Stomach (tissue), 9 donors: ENCODE measurements around the gene FGD3. TPM values are rescaled to one million over a fixed set of nuclear protein-coding genes. Genes with fewer than 3 reads are reported as not detected.
A peak's percentile ranks its signal among the peaks of the same experiment; 100 is the strongest.

ENCODE experiments used
- DNase-seq, 2 donors: peaks; one replicate each; pipeline versions ENCODE4 v3.0.0 to v3.0.0-alpha.2; 2013 to 2019
- H3K27ac ChIP-seq, 5 donors: fragments of 200-600 bp in 4 of 5; sonication (generic) in 4 of 5; one replicate each; pipeline ENCODE4 v1.5.1; 2013 to 2019; ENCODE audit warnings: mild to moderate bottlenecking in 1 of 5, moderate library complexity in 1 of 5
- H3K27me3 ChIP-seq, 3 donors: fragments of 200-600 bp; sonication (generic); one replicate each; pipeline ENCODE4 v1.5.1; 2017 to 2019; ENCODE audit warnings: mixed run types in 1 of 3
- H3K36me3 ChIP-seq, 4 donors: fragments of 200-600 bp; sonication (generic); 1 replicate in 3 of 4; 2 replicates in 1 of 4; pipeline ENCODE4 v1.5.1; 2016 to 2019
- H3K4me1 ChIP-seq, 4 donors: fragments of 200-600 bp; sonication (generic); one replicate each; pipeline ENCODE4 v1.5.1; 2016 to 2019
- H3K4me3 ChIP-seq, 4 donors: fragments of 200-600 bp; sonication (generic) in 3 of 4; one replicate each; pipeline ENCODE4 v1.5.1; 2016 to 2019; ENCODE audit warnings: mild to moderate bottlenecking in 1 of 4
- H3K9me3 ChIP-seq, 4 donors: fragments of 200-600 bp; sonication (generic); one replicate each; pipeline ENCODE4 v1.5.1; 2016 to 2019
- CTCF ChIP-seq, 7 experiments: fragments of 450-650 bp in 4 of 7; fragments of 200-600 bp in 3 of 7; sonication (generic) in 3 of 7; IDR thresholded peaks; one replicate each; pipeline ENCODE4 v1.5.1; 2016 to 2019; ENCODE audit warnings: antibody characterized with exemption in 7 of 7, control low read depth in 2 of 7, mild to moderate bottlenecking in 1 of 7
- EP300 ChIP-seq: sonication (generic); formaldehyde crosslinking; IDR thresholded peaks from one replicate; pipeline ENCODE4 v1.6.1; 2017; ENCODE audit warnings: antibody characterized with exemption
- POLR2A ChIP-seq, 4 donors: fragments of 450-650 bp; IDR thresholded peaks; one replicate each; pipeline ENCODE4 v1.6.1; 2016; ENCODE audit warnings: antibody characterized with exemption in 4 of 4, control low read depth in 2 of 4, mild to moderate bottlenecking in 1 of 4, moderate library complexity in 1 of 4
- POLR2AphosphoS5 ChIP-seq, 3 donors: sonication (generic); formaldehyde crosslinking; IDR thresholded peaks; one replicate each; pipeline ENCODE4 v1.6.1; 2016; ENCODE audit warnings: antibody characterized with exemption in 3 of 3
- WGBS, 5 donors: extraction: QIAGEN DNeasy Blood & Tissue Kit in 3 of 5; methylation state at CpG; one replicate each; pipeline versions ENCODE4 v1.1.5 to v1.1.7; 2013 to 2018; 5-methylcytosine and 5-hydroxymethylcytosine counted together
- intact Hi-C: fragments of 100-400 bp; cut with DNase I; formaldehyde crosslinking; loops from one replicate; pipeline ENCODE4 v1.15.1; 2023; ENCODE audit warnings: low total_unique reads
- polyA plus RNA-seq, 3 donors: library from polyadenylated mRNA; stranded (reverse); fragments of 200-250 nt; gene quantifications; one replicate each; pipeline ENCODE4 v1.2.3, GENCODE V29; 2013
- total RNA-seq, 5 donors: library from RNA; depleted of rRNA; stranded (reverse); fragments of >200 nt; gene quantifications; one replicate each; pipeline versions ENCODE4 v1.1.0 to v1.2.3, GENCODE V29; 2014 to 2016
- donor health status: healthy with polysubstance abuse.
- donor health status: Bipolar disorder and iron deficiency.
- donor health status: healthy.

The FGD3 gene
- total and polyA plus RNA-seq, 8 donors, result 1.7 to 8.8 (median 2.4) TPM

DNA sequence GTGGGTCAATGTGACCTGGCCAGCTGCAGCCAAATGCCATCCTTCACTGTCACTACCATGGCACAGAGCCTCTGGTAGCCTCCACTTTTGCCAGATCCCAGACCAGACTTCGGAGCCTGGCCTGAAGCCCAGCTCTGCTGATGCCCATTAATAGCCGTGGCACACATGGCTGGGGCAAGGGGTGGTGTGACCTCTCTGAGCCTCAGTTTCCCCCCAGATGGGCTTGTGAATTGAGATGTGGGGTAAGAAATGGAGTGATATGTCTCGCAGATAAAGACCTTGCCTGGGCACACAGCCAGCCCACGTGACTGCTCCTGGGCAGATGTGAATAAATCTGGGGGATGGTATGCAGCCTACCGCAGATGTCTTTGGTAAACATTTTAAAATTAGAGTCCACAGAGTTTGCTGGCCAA, 125.1 kb downstream of the FGD3 start:
- Histone ChIP-seq H3K36me3 (no peaks in the 10 kb centered on the region), H3K9me3 (no peaks in the 10 kb centered on the region), H3K4me3 (no peak overlapping the region), H3K27me3 (no peaks in the 10 kb centered on the region), H3K4me1 (peaks cover 10 to 25% (median 15%) of the 10 kb centered on the region in 4 donors), H3K27ac (peak overlapping the region in 2 of 5 donors; percentile 2 to 50)
- no peak for TF ChIP-seq POLR2A (IDR thresholded peaks at IDR 0.05)
- TF ChIP-seq POLR2AphosphoS5 (IDR thresholded peaks at IDR 0.05), result no peak
- no peak for TF ChIP-seq EP300
- TF ChIP-seq CTCF (IDR thresholded peaks at IDR 0.05), result no peak
- peak in 1 of 2 donors; percentile 74 for DNase-seq
- whole genome bisulfite sequencing, 5 donors, result 13 to 32% (median 21%) methylated on average over 4 to 5 of the region's 5 CpGs
- intact Hi-C loops, result no loop called here

DNA sequence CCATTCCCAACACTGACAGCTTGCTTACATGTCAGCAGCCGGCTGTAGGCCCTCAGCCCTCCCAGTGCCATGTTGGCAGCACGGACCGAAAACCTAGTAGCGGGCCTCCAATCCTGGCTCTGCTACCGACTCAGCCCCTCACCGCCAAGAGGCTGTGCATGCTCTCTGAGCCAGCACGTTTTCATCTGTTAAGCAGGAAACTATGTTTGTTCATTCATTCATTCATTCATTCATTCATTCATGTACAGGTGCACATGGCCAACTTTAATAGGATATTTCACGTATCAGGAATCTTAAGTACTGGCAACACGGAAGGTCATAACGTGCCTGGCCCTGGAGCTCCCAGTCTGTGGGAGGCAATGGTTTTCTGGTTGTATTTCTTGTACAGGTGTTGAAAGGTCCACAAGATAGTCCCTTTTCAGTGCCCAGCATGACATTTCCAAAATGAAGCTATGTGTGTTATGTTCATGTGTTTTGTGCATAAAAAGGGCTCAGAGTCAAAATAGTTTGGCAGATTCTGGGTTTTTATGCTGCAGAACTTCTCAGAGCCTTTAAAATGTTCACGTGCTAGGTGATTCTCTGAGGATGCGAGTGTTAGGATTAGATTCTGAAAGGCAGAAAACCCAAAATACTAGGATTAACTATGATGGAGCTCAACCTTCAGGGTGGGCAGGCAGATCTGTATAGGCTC, 128.9 kb downstream of the FGD3 start:
- 91 to 96% (median 93%) methylated on average over 11 to 12 of the region's 12 CpGs for WGBS, 5 donors
- Histone ChIP-seq H3K36me3 (no peaks in the 10 kb centered on the region), H3K4me1 (peaks cover 10 to 24% (median 15%) of the 10 kb centered on the region in 4 donors), H3K27ac (no peak overlapping the region), H3K9me3 (no peaks in the 10 kb centered on the region), H3K4me3 (no peak overlapping the region), H3K27me3 (no peaks in the 10 kb centered on the region)
- DNase-seq, result no peak
- intact Hi-C loops, result no loop called here
- no peak for TF ChIP-seq EP300
- TF ChIP-seq POLR2A (IDR thresholded peaks at IDR 0.05), result no peak
- TF ChIP-seq POLR2AphosphoS5 (IDR thresholded peaks at IDR 0.05), result no peak
- TF ChIP-seq CTCF (IDR thresholded peaks at IDR 0.05), result no peak

GRCh38 chr9:93076792-93077128, 129.4 kb downstream of the FGD3 start:
- Histone ChIP-seq H3K27me3 (no peaks in the 10 kb centered on the region), H3K36me3 (no peaks in the 10 kb centered on the region), H3K4me1 (peaks cover 8 to 18% (median 11%) of the 10 kb centered on the region in 4 donors), H3K4me3 (no peak overlapping the region), H3K9me3 (no peaks in the 10 kb centered on the region), H3K27ac (no peak overlapping the region)
- intact Hi-C loops, result no loop called here
- TF ChIP-seq POLR2AphosphoS5 (IDR thresholded peaks at IDR 0.05), result no peak
- TF ChIP-seq CTCF (IDR thresholded peaks at IDR 0.05), result no peak
- no peak for TF ChIP-seq EP300
- no peak for TF ChIP-seq POLR2A (IDR thresholded peaks at IDR 0.05)
- DNase-seq, result no peak
- WGBS, 5 donors, result 86 to 99% (median 98%) methylated on average over 2 of the region's 2 CpGs

DNA sequence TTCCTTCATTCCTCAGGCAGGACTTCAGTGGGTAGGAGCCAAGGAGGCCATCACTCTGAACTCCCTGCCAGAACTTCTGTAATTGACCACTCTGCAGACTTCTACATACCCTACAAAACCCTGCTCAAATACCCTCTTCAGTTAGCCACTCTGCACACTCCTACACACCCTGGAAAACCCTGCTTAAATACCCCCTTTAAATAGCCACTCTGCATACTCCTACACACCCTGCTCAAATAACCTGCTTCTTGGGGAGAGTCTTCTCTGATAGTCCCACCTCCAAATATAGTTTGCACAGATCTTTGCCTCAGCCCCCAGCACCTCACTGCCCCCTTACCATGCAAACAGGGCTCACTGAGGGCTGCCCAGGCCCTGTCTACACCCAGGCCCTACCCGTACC, 130.0 kb downstream of the FGD3 start:
- H3K4me1 ChIP-seq, result peaks cover 2 to 12% (median 6%) of the 10 kb centered on the region in 4 donors
- no peak overlapping the region for H3K4me3 ChIP-seq
- intact Hi-C loops, result no loop called here
- no peaks in the 10 kb centered on the region for H3K36me3 ChIP-seq
- no peak overlapping the region for H3K27ac ChIP-seq
- no peaks in the 10 kb centered on the region for H3K27me3 ChIP-seq
- no peaks in the 10 kb centered on the region for H3K9me3 ChIP-seq
- no peak for DNase-seq
- 90 to 100% (median 95%) methylated on average over 1 of the region's 1 CpG; no CpG with 5 or more reads in 1 of the 5 donors for WGBS, 5 donors
- no peak for TF ChIP-seq CTCF (IDR thresholded peaks at IDR 0.05)
- TF ChIP-seq EP300, result no peak
- TF ChIP-seq POLR2A (IDR thresholded peaks at IDR 0.05), result no peak
- TF ChIP-seq POLR2AphosphoS5 (IDR thresholded peaks at IDR 0.05), result no peak
